Liver (tissue), 9 donors: ENCODE results near the gene ARHGAP5. TPM values are rescaled to one million over a fixed set of nuclear protein-coding genes. Genes with fewer than 3 reads are reported as not detected.

Experiments used
- DNase-seq: peaks from one replicate; pipeline ENCODE4 v3.0.0-alpha.2; 2017; ENCODE audit warnings: low spot score
- H3K27ac ChIP-seq, 2 donors: one replicate each; pipeline ENCODE4 v1.7.0; 2013; ENCODE audit warnings: inconsistent platforms in 2 of 2, low read length in 2 of 2, control low read depth in 1 of 2, low read depth in 1 of 2, mild to moderate bottlenecking in 1 of 2
- H3K27me3 ChIP-seq, 4 donors: one replicate each; pipeline versions ENCODE4 v1.6.1 to v1.7.0; 2013; ENCODE audit warnings: low read length in 3 of 4, inconsistent platforms in 1 of 4, mild to moderate bottlenecking in 1 of 4, moderate library complexity in 1 of 4; ENCODE audit not compliant: control insufficient read depth in 4 of 4, insufficient read depth in 4 of 4
- H3K36me3 ChIP-seq, 4 donors: one replicate each; pipeline versions ENCODE4 v1.6.1 to v1.7.0; 2013; ENCODE audit warnings: low read length in 3 of 4, mild to moderate bottlenecking in 3 of 4, low read depth in 1 of 4, moderate library complexity in 1 of 4; ENCODE audit not compliant: control insufficient read depth in 4 of 4, insufficient read depth in 3 of 4
- H3K4me1 ChIP-seq, 4 donors: one replicate each; pipeline versions ENCODE4 v1.6.1 to v1.7.0; 2013; ENCODE audit warnings: low read length in 3 of 4, mild to moderate bottlenecking in 3 of 4, moderate library complexity in 1 of 4; ENCODE audit not compliant: control insufficient read depth in 4 of 4, insufficient read depth in 4 of 4
- H3K4me3 ChIP-seq, 3 donors: one replicate each; pipeline versions ENCODE4 v1.6.1 to v1.7.0; 2013; ENCODE audit warnings: low read length in 3 of 3, control low read depth in 1 of 3, low read depth in 1 of 3, mild to moderate bottlenecking in 1 of 3
- H3K9ac ChIP-seq, 2 donors: one replicate each; pipeline ENCODE4 v1.7.0; 2013; ENCODE audit warnings: low read length in 2 of 2, mild to moderate bottlenecking in 2 of 2, moderate library complexity in 2 of 2, control low read depth in 1 of 2, low read depth in 1 of 2
- H3K9me3 ChIP-seq, 4 donors: one replicate each; pipeline versions ENCODE4 v1.6.1 to v1.7.0; 2013; ENCODE audit warnings: low read length in 3 of 4; ENCODE audit not compliant: control insufficient read depth in 4 of 4
- ATF3 ChIP-seq: IDR thresholded peaks from 2 replicates; pipeline ENCODE4 v1.6.1; 2016; ENCODE audit warnings: antibody characterized with exemption
- CTCF ChIP-seq: fragments of 150-350 bp; IDR thresholded peaks from 2 replicates; pipeline ENCODE4 v1.5.1; 2017; ENCODE audit warnings: improper control_type of control experiment, low read depth, low read length; ENCODE audit not compliant: missing input control
- EGR1 ChIP-seq, 2 donors: IDR thresholded peaks; 2 replicates each; pipeline ENCODE4 v1.6.1; 2016 to 2018; ENCODE audit warnings: antibody characterized with exemption in 2 of 2, low read depth in 2 of 2
- FOXA1 ChIP-seq: IDR thresholded peaks from 2 replicates; pipeline ENCODE4 v1.6.1; 2016; ENCODE audit warnings: antibody characterized with exemption
- FOXA2 ChIP-seq: IDR thresholded peaks from 2 replicates; pipeline ENCODE4 v1.6.1; 2016; ENCODE audit warnings: antibody characterized with exemption
- GABPA ChIP-seq, 2 donors: IDR thresholded peaks in 1 of 2; conservative IDR thresholded peaks in 1 of 2; 2 replicates each; pipeline ENCODE4 v1.6.1; 2016; ENCODE audit warnings: antibody characterized with exemption in 2 of 2, mild to moderate bottlenecking in 1 of 2, moderate library complexity in 1 of 2
- HNF4A ChIP-seq, 2 donors: conservative IDR thresholded peaks; 2 replicates each; pipeline ENCODE4 v1.6.1; 2016; ENCODE audit warnings: antibody characterized with exemption in 2 of 2, mild to moderate bottlenecking in 2 of 2
- HNF4G ChIP-seq: IDR thresholded peaks from 2 replicates; pipeline ENCODE4 v1.6.1; 2016; ENCODE audit warnings: antibody characterized with exemption
- JUND ChIP-seq, 2 donors: IDR thresholded peaks; 2 replicates each; pipeline ENCODE4 v1.6.1; 2016; ENCODE audit warnings: antibody characterized with exemption in 2 of 2
- MAX ChIP-seq: IDR thresholded peaks from 2 replicates; pipeline ENCODE4 v1.6.1; 2016; ENCODE audit warnings: antibody characterized with exemption
- NR2F2 ChIP-seq: IDR thresholded peaks from 2 replicates; pipeline ENCODE4 v1.6.1; 2016; ENCODE audit warnings: antibody characterized with exemption
- RAD21 ChIP-seq, 2 donors: IDR thresholded peaks; 2 replicates each; pipeline ENCODE4 v1.6.1; 2016; ENCODE audit warnings: antibody characterized with exemption in 2 of 2, mild to moderate bottlenecking in 2 of 2
- REST ChIP-seq: IDR thresholded peaks from 2 replicates; pipeline ENCODE4 v1.6.1; 2016; ENCODE audit warnings: antibody characterized with exemption, mild to moderate bottlenecking
- RXRA ChIP-seq, 2 donors: IDR thresholded peaks; 2 replicates each; pipeline ENCODE4 v1.6.1; 2017 to 2018; ENCODE audit warnings: antibody characterized with exemption in 2 of 2, mild to moderate bottlenecking in 1 of 2
- SP1 ChIP-seq: IDR thresholded peaks from 2 replicates; pipeline ENCODE4 v1.6.1; 2018; ENCODE audit warnings: antibody characterized with exemption, mild to moderate bottlenecking
- TAF1 ChIP-seq: conservative IDR thresholded peaks from 2 replicates; pipeline ENCODE4 v1.6.1; 2016; ENCODE audit warnings: antibody characterized with exemption, mild to moderate bottlenecking
- YY1 ChIP-seq: IDR thresholded peaks from 2 replicates; pipeline ENCODE4 v1.6.1; 2016; ENCODE audit warnings: antibody characterized with exemption, mild to moderate bottlenecking
- ZBTB33 ChIP-seq: IDR thresholded peaks from 2 replicates; pipeline ENCODE4 v1.6.1; 2016; ENCODE audit warnings: antibody characterized with exemption
- WGBS: extraction: QIAGEN DNeasy Blood & Tissue Kit; methylation state at CpG from one replicate; pipeline ENCODE4 v1.1.7; 2013; 5-methylcytosine and 5-hydroxymethylcytosine counted together
- polyA plus RNA-seq, 2 donors: library from polyadenylated mRNA; stranded (reverse) in 1 of 2; unstranded in 1 of 2; fragments of 200-250 nt in 1 of 2; fragments of >200 nt in 1 of 2; fragmentation: Nextera tagmentation in 1 of 2; extraction: Ambion mirVana in 1 of 2; gene quantifications; one replicate each; pipeline versions ENCODE4 v1.2.1 to v1.2.3, GENCODE V29; 2013 to 2015
- total RNA-seq, 2 donors: library from RNA; depleted of rRNA; stranded (reverse); fragments of >200 nt; gene quantifications; one replicate each; pipeline ENCODE4 v1.2.3, GENCODE V29; 2014
- donor health status: healthy.
- donor health status: healthy.
- donor health status: healthy.
- donor health status: healthy.
- donor health status: healthy.

ARHGAP5 gene
- total and polyA plus RNA-seq, 4 donors, result 9.6 to 48.7 (median 29.0) TPM

- TF ChIP-seq ATF3, result no peak
- no peak for TF ChIP-seq ZBTB33
- TF ChIP-seq NR2F2, result no peak
- no peak for TF ChIP-seq HNF4G
- no peak for TF ChIP-seq CTCF
- TF ChIP-seq HNF4A (conservative IDR thresholded peaks at IDR 0.05), result no peak
- no peak for TF ChIP-seq FOXA1
- TF ChIP-seq MAX, result no peak
- no peak for TF ChIP-seq FOXA2
- TF ChIP-seq GABPA (IDR thresholded peaks at IDR 0.05 in 1 of 2, conservative IDR thresholded peaks at IDR 0.05 in 1 of 2), result no peak
- TF ChIP-seq RAD21 (IDR thresholded peaks at IDR 0.05), result no peak
- TF ChIP-seq RXRA (IDR thresholded peaks at IDR 0.05), result no peak
- TF ChIP-seq YY1, result no peak
- TF ChIP-seq TAF1, result no peak
- no peak for TF ChIP-seq EGR1 (IDR thresholded peaks at IDR 0.05; ENCODE audit: low read depth in 2 of 2)
- TF ChIP-seq SP1, result no peak
- no peak for TF ChIP-seq JUND (IDR thresholded peaks at IDR 0.05)
- TF ChIP-seq REST, result no peak
- H3K36me3 ChIP-seq, result no peaks in the 10 kb centered on the region
- no peaks in the 10 kb centered on the region for H3K9me3 ChIP-seq
- H3K4me3 ChIP-seq, result no peak overlapping the region
- no peak for DNase-seq
- 81% methylated on average over 7 of the region's 7 CpGs for WGBS
- H3K9ac ChIP-seq, result no peak overlapping the region
- H3K27me3 ChIP-seq, result no peaks in the 10 kb centered on the region
- peaks cover 7 to 38% (median 26%) of the 10 kb centered on the region in 4 donors for H3K4me1 ChIP-seq
- H3K27ac ChIP-seq, result no peak overlapping the region
Measured at GRCh38 chr14:32081901-32082300, 4.8 kb downstream of the ARHGAP5 start.

GRCh38 chr14:32083315-32083624 is 6.2 kb downstream of the ARHGAP5 start:
- Histone ChIP-seq H3K9ac (no peak overlapping the region), H3K4me3 (no peak overlapping the region), H3K9me3 (no peaks in the 10 kb centered on the region), H3K27ac (no peak overlapping the region), H3K4me1 (peaks cover 7 to 41% (median 25%) of the 10 kb centered on the region in 4 donors), H3K36me3 (no peaks in the 10 kb centered on the region), H3K27me3 (no peaks in the 10 kb centered on the region)
- no peak for DNase-seq
- TF ChIP-seq HNF4A (conservative IDR thresholded peaks at IDR 0.05), result no peak
- no peak for TF ChIP-seq MAX
- TF ChIP-seq SP1, result no peak
- no peak for TF ChIP-seq NR2F2
- no peak for TF ChIP-seq FOXA2
- TF ChIP-seq GABPA (IDR thresholded peaks at IDR 0.05 in 1 of 2, conservative IDR thresholded peaks at IDR 0.05 in 1 of 2), result no peak
- TF ChIP-seq YY1, result no peak
